HepG2 (cell line): Measurements from ENCODE around the gene TXNDC2. TPM values are rescaled to one million over a fixed set of nuclear protein-coding genes. Genes with fewer than 3 reads are reported as not detected.

Experiments used
- AGO1 ChIP-seq: fragments of 200-400 bp; formaldehyde crosslinking; IDR thresholded peaks from 2 replicates; pipeline ENCODE4 v1.6.1; 2017; ENCODE audit warnings: mild to moderate bottlenecking, low read depth, low read length, moderate library complexity; ENCODE audit not compliant: poor library complexity, severe bottlenecking
- ELF1 ChIP-seq: sonication (generic); formaldehyde crosslinking; IDR thresholded peaks from 2 replicates; pipeline ENCODE4 v1.4.0; 2020; ENCODE audit warnings: missing genetic modification reagents
- GABPA ChIP-seq, 2 experiments: IDR thresholded peaks; 2 replicates each; pipeline ENCODE4 v1.6.1; 2011 to 2016; ENCODE audit warnings: low read depth in 2 of 2, low read length in 1 of 2, missing biosample characterization in 1 of 2, missing genetic modification characterization in 1 of 2
- HDAC1 ChIP-seq: sonication (generic); formaldehyde crosslinking; IDR thresholded peaks from 2 replicates; pipeline ENCODE4 v1.5.1; 2020; ENCODE audit warnings: mild to moderate bottlenecking, missing genetic modification reagents
- HMGXB4 ChIP-seq, 2 experiments: sonication (generic) in 1 of 2; formaldehyde crosslinking in 1 of 2; IDR thresholded peaks; 2 replicates each; pipeline versions ENCODE4 v1.4.0 to v1.6.1; 2018 to 2020; ENCODE audit warnings: missing genetic modification reagents in 2 of 2, borderline replicate concordance in 1 of 2, low read depth in 1 of 2, mild to moderate bottlenecking in 1 of 2, missing biosample characterization in 1 of 2
- MIER2 ChIP-seq: IDR thresholded peaks from 2 replicates; pipeline ENCODE4 v1.6.1; 2016; ENCODE audit warnings: missing biosample characterization, missing genetic modification reagents
- NFKBIZ ChIP-seq: IDR thresholded peaks from 2 replicates; pipeline ENCODE4 v1.6.1; 2018; ENCODE audit warnings: missing genetic modification reagents, missing compliant biosample characterization
- NKX3-1 ChIP-seq: sonication (generic); formaldehyde crosslinking; IDR thresholded peaks from 2 replicates; pipeline ENCODE4 v1.5.0; 2020; ENCODE audit warnings: missing genetic modification reagents
- PBX3 ChIP-seq: sonication (generic); formaldehyde crosslinking; IDR thresholded peaks from 2 replicates; pipeline ENCODE4 v1.8.1; 2023; ENCODE audit warnings: missing genetic modification reagents, inconsistent platforms, borderline replicate concordance
- SRSF1 ChIP-seq: fragments of 200-400 bp; formaldehyde crosslinking; optimal IDR thresholded peaks from 2 replicates; pipeline ENCODE3; 2017; ENCODE audit warnings: mild to moderate bottlenecking, low read depth, low read length, moderate library complexity
- TRIM24 ChIP-seq: sonication (generic); formaldehyde crosslinking; IDR thresholded peaks from 2 replicates; pipeline ENCODE4 v1.8.0; 2022; ENCODE audit warnings: mild to moderate bottlenecking, missing genetic modification reagents
- ZBTB44 ChIP-seq: sonication (generic); formaldehyde crosslinking; IDR thresholded peaks from 2 replicates; pipeline ENCODE4 v1.4.0; 2020; ENCODE audit warnings: missing genetic modification reagents
- ZNF12 ChIP-seq: sonication (generic); formaldehyde crosslinking; IDR thresholded peaks from 2 replicates; pipeline ENCODE4 v1.5.0; 2020; ENCODE audit warnings: missing genetic modification reagents
- ZNF207 ChIP-seq: fragments of 450-650 bp; IDR thresholded peaks from 2 replicates; pipeline ENCODE4 v1.6.1; 2016; ENCODE audit warnings: antibody characterized with exemption, borderline replicate concordance
- ZNF280D ChIP-seq: sonication (generic); formaldehyde crosslinking; IDR thresholded peaks from 2 replicates; pipeline ENCODE4 v1.5.1; 2020; ENCODE audit warnings: mild to moderate bottlenecking, missing genetic modification reagents
- ZNF567 ChIP-seq: sonication (generic); formaldehyde crosslinking; IDR thresholded peaks from 2 replicates; pipeline ENCODE4 v1.8.1; 2023; ENCODE audit warnings: mild to moderate bottlenecking, missing genetic modification reagents, borderline replicate concordance
- ZNF740 ChIP-seq: sonication (generic); formaldehyde crosslinking; IDR thresholded peaks from 2 replicates; pipeline ENCODE4 v1.4.0; 2020; ENCODE audit warnings: missing genetic modification reagents
- ZSCAN20 ChIP-seq: sonication (generic); formaldehyde crosslinking; IDR thresholded peaks from 2 replicates; pipeline ENCODE4 v1.4.0; 2020; ENCODE audit warnings: missing genetic modification reagents, mild to moderate bottlenecking, borderline replicate concordance
- polyA plus RNA-seq, 8 experiments: library from polyadenylated mRNA; depleted of rRNA in 3 of 8; stranded (reverse) in 7 of 8; unstranded in 1 of 8; fragments of >200 nt; fragmentation: Illumina TruSeq in 4 of 8; extraction: Trizol in 4 of 8; gene quantifications; 2 replicates each; pipeline versions ENCODE4 v1.2.1 to v1.2.3, GENCODE V29; 2011 to 2016; ENCODE audit warnings: low read depth in 4 of 8, missing spikeins in 1 of 8, mixed read lengths in 1 of 8; ENCODE audit not compliant: insufficient read depth in 1 of 8
- total RNA-seq, 5 experiments: library from RNA; depleted of rRNA; stranded (reverse); fragments of >200 nt; fragmentation: Illumina TruSeq; extraction: Trizol; gene quantifications; 2 replicates each; pipeline ENCODE4 v1.2.3, GENCODE V29; 2016; ENCODE audit warnings: low read depth in 1 of 5

Gene TXNDC2
- total and polyA plus RNA-seq, 2 of the 13 experiments (the other 11 are each of a cell fraction or from before 2014, with no cell fraction given), result not detected

- TF ChIP-seq HMGXB4 (CRISPR knock-in tag; IDR thresholded peaks at IDR 0.05; ENCODE audit: borderline replicate concordance in 1 of 2, low read depth in 1 of 2) (peak; percentile 56 to 66; a peak in 2 of 4 replicates), ZNF567 (CRISPR knock-in tag) (no peak), TRIM24 (CRISPR knock-in tag) (no peak), ZBTB44 (no peak), PBX3 (CRISPR knock-in tag) (no peak), ELF1 (CRISPR knock-in tag) (peak; percentile 69), NKX3-1 (CRISPR knock-in tag) (no peak), GABPA (IDR thresholded peaks at IDR 0.05; ENCODE audit: low read depth, low read length) (no peak), GABPA (CRISPR knock-in tag; IDR thresholded peaks at IDR 0.05; ENCODE audit: low read depth) (peak; percentile 75), ZNF207 (no peak), AGO1 (peak; percentile 64), SRSF1 (no peak), HDAC1 (CRISPR knock-in tag) (no peak; the same call in 1 of the 2 replicates), NFKBIZ (CRISPR knock-in tag) (no peak), ZSCAN20 (CRISPR knock-in tag) (peak; percentile 49; the same call in 1 of the 2 replicates), ZNF12 (CRISPR knock-in tag) (peak; percentile 23; the same call in 1 of the 2 replicates), MIER2 (no peak), ZNF280D (no peak), ZNF740 (CRISPR knock-in tag) (0 out of 2 replicates have a peak, but pooled peaks have one; percentile 6)
Observed at GRCh38 chr18:9913526-9914333, 28.0 kb downstream of the TXNDC2 start, which contains the start of gene VAPA (continued).
